Panc1 (cell line): ENCODE measurements around the gene KIF26B. TPM values are rescaled to one million over a fixed set of nuclear protein-coding genes. Genes with fewer than 3 reads are reported as not detected.
"Not testable (repeated sequence)": the region's sequence is repeated elsewhere in the genome, so short reads cannot be mapped to it uniquely, and the experiment has no call there.

Experiments
- ATAC-seq: fragments of 200-7000 bp; cut with Tn5 transposase; 2 replicates; pipeline ENCODE4 v1.9.1; 2020; ENCODE audit warnings: mild to moderate bottlenecking, moderate library complexity
- BruUV-seq: library from RNA; stranded (reverse); fragments of 400-500 nt; replicated peaks from 2 replicates; lab custom pipeline; 2021; lab: Mats Ljungman, UMichigan
- CTCF ChIA-PET: fragments of 300-600 bp; sonication (Branson Sonifier 250); formaldehyde crosslinking; loops from one replicate; lab custom pipeline; 2022; ENCODE audit warnings: antibody characterized with exemption; lab: Charles Lee
- POLR2A ChIA-PET: fragments of 300-600 bp; sonication (Branson Sonifier 250); formaldehyde crosslinking; loops from one replicate; lab custom pipeline; 2022; ENCODE audit warnings: antibody characterized with exemption; lab: Charles Lee
- DNase-seq: peaks from one replicate; pipeline ENCODE4 v3.0.0-alpha.2; 2010; ENCODE audit warnings: low read depth, low spot score
- H3K27ac ChIP-seq: 2 replicates; pipeline ENCODE4 v1.5.1; 2011; ENCODE audit warnings: mild to moderate bottlenecking, low read length, inconsistent platforms
- H3K27me3 ChIP-seq: fragments of 200-500 bp; sonication (Bioruptor generic); 2 replicates; pipeline ENCODE4 v1.6.0; 2014; ENCODE audit warnings: low read length, inconsistent platforms; ENCODE audit not compliant: control insufficient read depth, insufficient read depth
- H3K36me3 ChIP-seq: fragments of 200-500 bp; sonication (Bioruptor generic); 2 replicates; pipeline ENCODE4 v1.5.1; 2014; ENCODE audit warnings: inconsistent platforms, mild to moderate bottlenecking, low read length, moderate library complexity; ENCODE audit not compliant: control insufficient read depth, insufficient read depth
- H3K4me1 ChIP-seq: 2 replicates; pipeline ENCODE4 v1.5.1; 2011; ENCODE audit warnings: inconsistent platforms, mild to moderate bottlenecking, low read length, moderate library complexity; ENCODE audit not compliant: control insufficient read depth, insufficient read depth
- H3K4me3 ChIP-seq, 2 experiments: 2 replicates each; pipeline ENCODE4 v1.5.1; 2011 to 2012; ENCODE audit warnings: low read depth in 2 of 2, low read length in 2 of 2, mild to moderate bottlenecking in 2 of 2, inconsistent platforms in 1 of 2, moderate library complexity in 1 of 2
- H3K9me3 ChIP-seq: fragments of 200-500 bp; sonication (Bioruptor generic); 2 replicates; pipeline ENCODE4 v1.5.1; 2014; ENCODE audit warnings: low read depth, mild to moderate bottlenecking, inconsistent platforms, low read length, moderate library complexity; ENCODE audit not compliant: control insufficient read depth, insufficient read depth
- CTCF ChIP-seq: fragments of 450-650 bp; IDR thresholded peaks from 2 replicates; pipeline ENCODE4 v1.5.1; 2017; ENCODE audit warnings: mild to moderate bottlenecking
- POLR2AphosphoS5 ChIP-seq: IDR thresholded peaks from 2 replicates; pipeline ENCODE4 v1.6.1; 2012; ENCODE audit warnings: mild to moderate bottlenecking, low read depth, low read length, moderate library complexity
- REST ChIP-seq, 2 experiments: IDR thresholded peaks; 2 replicates each; pipeline ENCODE4 v1.6.1; 2011 to 2012; ENCODE audit warnings: low read depth in 2 of 2, control low read depth in 1 of 2, low read length in 1 of 2, mild to moderate bottlenecking in 1 of 2, moderate library complexity in 1 of 2; ENCODE audit not compliant: insufficient read depth in 1 of 2
- SIN3A ChIP-seq: IDR thresholded peaks from 2 replicates; pipeline ENCODE4 v1.6.1; 2012; ENCODE audit warnings: low read depth, mild to moderate bottlenecking, low read length, moderate library complexity, borderline replicate concordance; ENCODE audit not compliant: insufficient read depth
- TCF7L2 ChIP-seq: IDR thresholded peaks from 2 replicates; pipeline ENCODE4 v1.6.1; 2011; ENCODE audit warnings: mild to moderate bottlenecking, low read depth, low read length, inconsistent platforms
- in situ Hi-C: cut with HindIII; loops from 2 replicates; pipeline ENCODE4 v1.10.0; 2016; ENCODE audit warnings: low sequenced_read_pairs, low pct_unique_long_range_greater_than_20kb
- intact Hi-C: fragments of 100-400 bp; cut with micrococcal nuclease; formaldehyde crosslinking; loops from one replicate; pipeline ENCODE4 v1.10.0; 2022; ENCODE audit not compliant: unreplicated experiment
- total RNA-seq: library from RNA; stranded (reverse); gene quantifications from one replicate; pipeline ENCODE4 v1.2.1, GENCODE V29; 2021; ENCODE audit not compliant: unreplicated experiment

The KIF26B gene
- total RNA-seq, 1 experiment from 2014 or later, result 0.33 TPM

GRCh38 chr1:245356891-245357585, 202.3 kb downstream of the KIF26B start:
- ATAC-seq (no peak), DNase-seq (no peak)
- Histone ChIP-seq H3K9me3 (no peaks in the 10 kb centered on the region), H3K4me3 (no peak overlapping the region), H3K4me1 (no peaks in the 10 kb centered on the region), H3K27me3 (no peaks in the 10 kb centered on the region), H3K27ac (no peak overlapping the region), H3K36me3 (no peaks in the 10 kb centered on the region)
- CTCF ChIA-PET, result interaction anchor here (0.6 kb wide), 1 partner anchor 23 kb away, joined by 3 read pairs; no protein-coding TSS in a partner anchor
- in situ Hi-C loops (no loop called here), intact Hi-C loops (no loop called here)
- POLR2A ChIA-PET, result no interaction called here
- BruUV-seq, result no TSS peak
- TF ChIP-seq SIN3A, result no peak
- TF ChIP-seq TCF7L2, result no peak
- TF ChIP-seq POLR2AphosphoS5, result no peak
- TF ChIP-seq REST (IDR thresholded peaks at IDR 0.05; ENCODE audit: insufficient read depth in 1 of 2, low read depth in 2 of 2, low read length in 1 of 2), result no peak
- TF ChIP-seq CTCF, result no peak

- ATAC-seq, intact Hi-C loops, POLR2A ChIA-PET, H3K27me3 ChIP-seq, in situ Hi-C loops, H3K9me3 ChIP-seq, H3K4me3 ChIP-seq, CTCF ChIA-PET, H3K36me3 ChIP-seq, H3K4me1 ChIP-seq, H3K27ac ChIP-seq, BruUV-seq, DNase-seq: not testable (repeated sequence)
Measured at GRCh38 chr1:245359101-245359680, 204.4 kb downstream of the KIF26B start.

- TF ChIP-seq SIN3A, result no peak
- no peak for TF ChIP-seq REST (IDR thresholded peaks at IDR 0.05; ENCODE audit: insufficient read depth in 1 of 2, low read depth in 2 of 2, low read length in 1 of 2)
- no peak for TF ChIP-seq POLR2AphosphoS5
- TF ChIP-seq CTCF, result no peak
- TF ChIP-seq TCF7L2, result no peak
- ChIA-PET POLR2A (no interaction called here), CTCF (no interaction called here)
- Histone ChIP-seq H3K27me3 (no peaks in the 10 kb centered on the region), H3K4me3 (no peak overlapping the region), H3K4me1 (no peaks in the 10 kb centered on the region), H3K27ac (no peak overlapping the region), H3K9me3 (no peaks in the 10 kb centered on the region), H3K36me3 (no peaks in the 10 kb centered on the region)
- BruUV-seq, result no TSS peak
- no peak for ATAC-seq
- in situ Hi-C loops, result no loop called here
- no peak for DNase-seq
- intact Hi-C loops, result no loop called here
Measured at GRCh38 chr1:245361065-245361464, 206.3 kb downstream of the KIF26B start.
